Gastroesophageal sphincter (tissue), 3 donors: ENCODE measurements around the gene SERPINI1.

Source experiments
- CTCF ChIP-seq, 4 experiments: fragments of 200-600 bp in 2 of 4; fragments of 450-650 bp in 2 of 4; sonication (generic) in 1 of 4; IDR thresholded peaks; one replicate each; pipeline ENCODE4 v1.5.1; 2017 to 2019; ENCODE audit warnings: antibody characterized with exemption in 4 of 4, mild to moderate bottlenecking in 2 of 4, moderate library complexity in 2 of 4
- POLR2A ChIP-seq, 2 donors: fragments of 450-650 bp; IDR thresholded peaks; one replicate each; pipeline ENCODE4 v1.6.1; 2017; ENCODE audit warnings: antibody characterized with exemption in 2 of 2, mild to moderate bottlenecking in 2 of 2, moderate library complexity in 1 of 2

GRCh38 chr3:167700926-167701325, 34.6 kb upstream of the SERPINI1 start:
- TF ChIP-seq CTCF (IDR thresholded peaks at IDR 0.05) (no peak), POLR2A (IDR thresholded peaks at IDR 0.05) (no peak)
